Peyer's patch (tissue), 4 donors: ENCODE results near the gene C11orf65.

Experiments
- POLR2A ChIP-seq, 2 donors: fragments of 450-650 bp; IDR thresholded peaks; one replicate each; pipeline ENCODE4 v1.5.1; 2017; ENCODE audit warnings: antibody characterized with exemption in 2 of 2, mild to moderate bottlenecking in 2 of 2, moderate library complexity in 2 of 2
- TF ChIP-seq, protein P1 (sequence below), 6 experiments: fragments of 450-650 bp in 4 of 6; fragments of 200-600 bp in 2 of 6; sonication (generic) in 1 of 6; IDR thresholded peaks; one replicate each; pipeline ENCODE4 v1.5.1; 2017 to 2019; ENCODE audit warnings: antibody characterized with exemption in 6 of 6, mild to moderate bottlenecking in 3 of 6, moderate library complexity in 1 of 6

DNA sequence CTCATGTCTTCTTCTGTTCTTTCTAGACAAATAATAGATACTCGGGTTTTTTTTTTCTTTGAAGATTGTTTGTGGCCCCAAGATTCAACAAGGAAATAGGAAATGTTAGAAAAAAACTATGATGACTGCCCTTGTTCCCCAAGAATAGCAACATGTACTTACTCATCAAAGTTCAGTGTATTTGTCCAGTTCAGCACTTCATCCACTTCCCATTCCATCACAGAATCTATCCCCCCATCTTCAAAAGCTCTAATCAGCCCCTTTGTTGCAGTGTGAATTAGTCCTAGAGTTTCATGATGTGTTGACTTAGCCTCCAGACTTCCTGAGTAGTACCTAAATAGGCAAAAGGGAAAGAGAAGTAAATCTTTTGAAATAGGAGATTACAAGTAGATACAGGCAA is 74.3 kb downstream of the C11orf65 start:
- TF ChIP-seq, protein P1, sequence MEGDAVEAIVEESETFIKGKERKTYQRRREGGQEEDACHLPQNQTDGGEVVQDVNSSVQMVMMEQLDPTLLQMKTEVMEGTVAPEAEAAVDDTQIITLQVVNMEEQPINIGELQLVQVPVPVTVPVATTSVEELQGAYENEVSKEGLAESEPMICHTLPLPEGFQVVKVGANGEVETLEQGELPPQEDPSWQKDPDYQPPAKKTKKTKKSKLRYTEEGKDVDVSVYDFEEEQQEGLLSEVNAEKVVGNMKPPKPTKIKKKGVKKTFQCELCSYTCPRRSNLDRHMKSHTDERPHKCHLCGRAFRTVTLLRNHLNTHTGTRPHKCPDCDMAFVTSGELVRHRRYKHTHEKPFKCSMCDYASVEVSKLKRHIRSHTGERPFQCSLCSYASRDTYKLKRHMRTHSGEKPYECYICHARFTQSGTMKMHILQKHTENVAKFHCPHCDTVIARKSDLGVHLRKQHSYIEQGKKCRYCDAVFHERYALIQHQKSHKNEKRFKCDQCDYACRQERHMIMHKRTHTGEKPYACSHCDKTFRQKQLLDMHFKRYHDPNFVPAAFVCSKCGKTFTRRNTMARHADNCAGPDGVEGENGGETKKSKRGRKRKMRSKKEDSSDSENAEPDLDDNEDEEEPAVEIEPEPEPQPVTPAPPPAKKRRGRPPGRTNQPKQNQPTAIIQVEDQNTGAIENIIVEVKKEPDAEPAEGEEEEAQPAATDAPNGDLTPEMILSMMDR (IDR thresholded peaks at IDR 0.05), result no peak
- no peak for TF ChIP-seq POLR2A (IDR thresholded peaks at IDR 0.05)
